Thyroid gland (tissue), 4 donors: ENCODE data around the gene CDK13. TPM values are rescaled to one million over a fixed set of nuclear protein-coding genes. Genes with fewer than 3 reads are reported as not detected.

ENCODE experiments used
- DNase-seq, 2 donors: peaks; one replicate each; pipeline ENCODE4 v3.0.0-alpha.2; 2019
- H3K27ac ChIP-seq, 3 donors: fragments of 200-600 bp; sonication (generic); 1 replicate in 2 of 3; 2 replicates in 1 of 3; pipeline ENCODE4 v1.5.1; 2016 to 2019; ENCODE audit warnings: mild to moderate bottlenecking in 1 of 3, moderate library complexity in 1 of 3
- H3K27me3 ChIP-seq: fragments of 200-600 bp; sonication (generic); one replicate; pipeline ENCODE4 v1.5.1; 2019
- H3K36me3 ChIP-seq, 2 donors: fragments of 200-600 bp; sonication (generic); one replicate each; pipeline ENCODE4 v1.5.1; 2016 to 2019
- H3K4me1 ChIP-seq, 2 donors: fragments of 200-600 bp; sonication (generic); one replicate each; pipeline ENCODE4 v1.5.1; 2017 to 2019
- H3K4me3 ChIP-seq, 3 donors: fragments of 200-600 bp; sonication (generic); replicated peaks in 1 of 3; 1 replicate in 2 of 3; 2 replicates in 1 of 3; pipeline ENCODE4 v1.5.1; 2016; ENCODE audit warnings: mild to moderate bottlenecking in 1 of 3
- H3K9me3 ChIP-seq: fragments of 200-600 bp; sonication (generic); one replicate; pipeline ENCODE4 v1.5.1; 2017
- POLR2A ChIP-seq, 2 donors: fragments of 450-650 bp; IDR thresholded peaks; one replicate each; pipeline ENCODE4 v1.6.1; 2017; ENCODE audit warnings: antibody characterized with exemption in 2 of 2, mild to moderate bottlenecking in 2 of 2, moderate library complexity in 1 of 2
- WGBS, 2 donors: methylation state at CpG; one replicate each; pipeline ENCODE4 v1.1.5; 2017; 5-methylcytosine and 5-hydroxymethylcytosine counted together
- intact Hi-C: fragments of 100-400 bp; cut with DNase I; formaldehyde crosslinking; loops from one replicate; pipeline ENCODE4 v1.15.1; 2023
- total RNA-seq, 4 donors: library from RNA; depleted of rRNA; stranded (reverse); fragments of >200 nt; gene quantifications; one replicate each; pipeline ENCODE4 v1.2.3, GENCODE V29; 2016
- TF ChIP-seq, protein P1 (sequence below), 6 experiments: fragments of 200-600 bp in 3 of 6; fragments of 450-650 bp in 3 of 6; sonication (generic) in 3 of 6; IDR thresholded peaks; one replicate each; pipeline ENCODE4 v1.5.1; 2016 to 2019; ENCODE audit warnings: antibody characterized with exemption in 6 of 6, mild to moderate bottlenecking in 2 of 6, inconsistent platforms in 1 of 6, moderate library complexity in 1 of 6

The CDK13 gene
- total RNA-seq, 4 donors from 2014 or later: 131 to 191 (median 141) TPM

DNA sequence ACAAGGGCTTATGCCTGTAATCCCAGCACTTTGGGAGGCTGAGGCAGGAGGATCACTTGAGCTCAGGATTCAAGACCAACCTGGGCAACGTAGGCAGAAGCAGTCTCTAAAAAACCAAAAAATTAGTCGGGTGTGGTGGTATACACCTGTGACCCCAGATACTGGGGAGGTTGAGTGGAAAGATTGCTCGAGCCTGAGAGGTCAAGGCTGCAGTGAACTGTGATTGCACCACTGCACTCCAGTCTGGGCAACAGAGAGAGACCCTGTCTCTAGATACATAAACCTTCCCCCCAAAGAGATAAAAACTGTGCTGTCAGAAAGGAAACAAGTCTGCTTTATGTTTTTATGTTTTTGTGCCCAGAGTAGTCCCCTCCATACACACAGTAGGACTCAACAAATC lies 27.5 kb upstream of the CDK13 start:
- 84 to 85% methylated on average over 3 of the region's 3 CpGs for WGBS, 2 donors
- H3K9me3 ChIP-seq: no peaks in the 10 kb centered on the region
- no peaks in the 10 kb centered on the region for H3K27me3 ChIP-seq
- no peak for DNase-seq
- intact Hi-C loops: no loop called here
- no peak for TF ChIP-seq POLR2A (IDR thresholded peaks at IDR 0.05)
- TF ChIP-seq, protein P1, sequence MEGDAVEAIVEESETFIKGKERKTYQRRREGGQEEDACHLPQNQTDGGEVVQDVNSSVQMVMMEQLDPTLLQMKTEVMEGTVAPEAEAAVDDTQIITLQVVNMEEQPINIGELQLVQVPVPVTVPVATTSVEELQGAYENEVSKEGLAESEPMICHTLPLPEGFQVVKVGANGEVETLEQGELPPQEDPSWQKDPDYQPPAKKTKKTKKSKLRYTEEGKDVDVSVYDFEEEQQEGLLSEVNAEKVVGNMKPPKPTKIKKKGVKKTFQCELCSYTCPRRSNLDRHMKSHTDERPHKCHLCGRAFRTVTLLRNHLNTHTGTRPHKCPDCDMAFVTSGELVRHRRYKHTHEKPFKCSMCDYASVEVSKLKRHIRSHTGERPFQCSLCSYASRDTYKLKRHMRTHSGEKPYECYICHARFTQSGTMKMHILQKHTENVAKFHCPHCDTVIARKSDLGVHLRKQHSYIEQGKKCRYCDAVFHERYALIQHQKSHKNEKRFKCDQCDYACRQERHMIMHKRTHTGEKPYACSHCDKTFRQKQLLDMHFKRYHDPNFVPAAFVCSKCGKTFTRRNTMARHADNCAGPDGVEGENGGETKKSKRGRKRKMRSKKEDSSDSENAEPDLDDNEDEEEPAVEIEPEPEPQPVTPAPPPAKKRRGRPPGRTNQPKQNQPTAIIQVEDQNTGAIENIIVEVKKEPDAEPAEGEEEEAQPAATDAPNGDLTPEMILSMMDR (IDR thresholded peaks at IDR 0.05): no peak
- H3K4me1 ChIP-seq: no peaks in the 10 kb centered on the region
- no peak overlapping the region for H3K4me3 ChIP-seq
- no peak overlapping the region for H3K27ac ChIP-seq
- H3K36me3 ChIP-seq: no peaks in the 10 kb centered on the region

GRCh38 chr7:39923091-39923490 lies 27.0 kb upstream of the CDK13 start:
- DNase-seq: no peak
- no peaks in the 10 kb centered on the region for H3K27me3 ChIP-seq
- TF ChIP-seq, protein P1 (IDR thresholded peaks at IDR 0.05): no peak
- no peak for TF ChIP-seq POLR2A (IDR thresholded peaks at IDR 0.05)
- no peaks in the 10 kb centered on the region for H3K36me3 ChIP-seq
- 83 to 84% methylated on average over 1 of the region's 1 CpG for WGBS, 2 donors
- intact Hi-C loops: no loop called here
- H3K4me1 ChIP-seq: no peaks in the 10 kb centered on the region
- H3K9me3 ChIP-seq: no peaks in the 10 kb centered on the region
- no peak overlapping the region for H3K4me3 ChIP-seq
- H3K27ac ChIP-seq: no peak overlapping the region

- WGBS, 2 donors: 90 to 93% methylated on average over 2 of the region's 2 CpGs
- no peak for DNase-seq
- H3K9me3 ChIP-seq: no peaks in the 10 kb centered on the region
- no peak overlapping the region for H3K27ac ChIP-seq
- H3K36me3 ChIP-seq: no peaks in the 10 kb centered on the region
- TF ChIP-seq POLR2A (IDR thresholded peaks at IDR 0.05): no peak
- TF ChIP-seq, protein P1 (IDR thresholded peaks at IDR 0.05): no peak
- intact Hi-C loops: no loop called here
- no peaks in the 10 kb centered on the region for H3K4me1 ChIP-seq
- no peak overlapping the region for H3K4me3 ChIP-seq
- H3K27me3 ChIP-seq: no peaks in the 10 kb centered on the region
These were observed 25.9 kb upstream of the CDK13 start for GRCh38 chr7:39924122-39924521.

DNA sequence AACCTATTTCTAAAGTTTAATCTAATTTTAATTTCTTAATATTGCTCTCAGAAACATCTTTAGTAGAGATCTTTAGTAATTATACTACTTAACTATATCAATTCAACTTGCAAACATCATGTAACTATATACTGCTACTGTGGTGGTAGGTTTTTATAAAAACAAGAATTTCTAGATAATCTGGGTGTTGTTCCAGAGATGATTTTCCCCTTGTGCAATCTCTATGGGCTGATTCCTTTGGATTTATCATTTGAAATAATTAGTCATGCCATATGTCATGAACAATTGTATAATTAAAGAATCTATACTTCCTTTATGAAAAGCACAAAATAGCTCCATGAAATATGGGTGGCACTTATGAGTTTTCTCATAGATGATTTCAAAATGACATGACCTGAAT lies 23.9 kb upstream of the CDK13 start:
- Histone ChIP-seq H3K9me3 (no peaks in the 10 kb centered on the region), H3K4me3 (no peak overlapping the region), H3K4me1 (no peaks in the 10 kb centered on the region), H3K27me3 (no peaks in the 10 kb centered on the region), H3K36me3 (no peaks in the 10 kb centered on the region), H3K27ac (no peak overlapping the region)
- DNase-seq: no peak
- intact Hi-C loops: no loop called here
- no peak for TF ChIP-seq POLR2A (IDR thresholded peaks at IDR 0.05)
- TF ChIP-seq, protein P1 (IDR thresholded peaks at IDR 0.05): no peak

DNA sequence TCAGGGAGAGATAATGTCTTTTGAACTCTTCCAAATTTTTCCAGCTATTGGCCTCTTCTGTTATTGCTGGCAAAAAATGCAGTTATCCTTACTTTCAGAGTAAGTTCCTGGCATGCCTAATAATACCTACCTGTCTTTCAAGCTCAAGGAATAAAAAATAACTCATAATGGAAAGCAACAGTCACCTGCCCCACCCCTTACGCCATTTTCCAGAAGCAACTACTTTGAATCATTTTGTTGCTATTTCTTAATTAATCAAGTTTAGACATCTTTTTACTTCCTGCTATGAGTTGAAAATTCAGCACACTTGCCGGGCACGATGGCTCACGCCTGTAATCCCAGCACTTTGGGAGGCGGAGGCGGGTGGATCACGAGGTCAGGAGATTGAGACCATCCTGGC lies 23.0 kb upstream of the CDK13 start:
- H3K4me1 ChIP-seq: no peaks in the 10 kb centered on the region
- intact Hi-C loops: no loop called here

More for the DNA sequence above, 23.0 kb upstream of the CDK13 start:
- TF ChIP-seq, protein P1 (IDR thresholded peaks at IDR 0.05): no peak
- TF ChIP-seq POLR2A (IDR thresholded peaks at IDR 0.05): no peak
- no peak for DNase-seq
- 95 to 99% methylated on average over 7 of the region's 7 CpGs for WGBS, 2 donors
- Histone ChIP-seq H3K4me3 (no peak overlapping the region), H3K36me3 (no peaks in the 10 kb centered on the region), H3K27ac (no peak overlapping the region), H3K9me3 (no peaks in the 10 kb centered on the region), H3K27me3 (no peaks in the 10 kb centered on the region)
